GM18498 (cell line): ENCODE data around the gene ADGRL3.

Source experiments
- ATAC-seq: cut with Tn5 transposase; IDR thresholded peaks from one replicate; pipeline ENCODE4 v1.9.1; 2021; ENCODE audit warnings: mild to moderate bottlenecking, moderate library complexity; ENCODE audit not compliant: unreplicated experiment

ADGRL3 gene

DNA sequence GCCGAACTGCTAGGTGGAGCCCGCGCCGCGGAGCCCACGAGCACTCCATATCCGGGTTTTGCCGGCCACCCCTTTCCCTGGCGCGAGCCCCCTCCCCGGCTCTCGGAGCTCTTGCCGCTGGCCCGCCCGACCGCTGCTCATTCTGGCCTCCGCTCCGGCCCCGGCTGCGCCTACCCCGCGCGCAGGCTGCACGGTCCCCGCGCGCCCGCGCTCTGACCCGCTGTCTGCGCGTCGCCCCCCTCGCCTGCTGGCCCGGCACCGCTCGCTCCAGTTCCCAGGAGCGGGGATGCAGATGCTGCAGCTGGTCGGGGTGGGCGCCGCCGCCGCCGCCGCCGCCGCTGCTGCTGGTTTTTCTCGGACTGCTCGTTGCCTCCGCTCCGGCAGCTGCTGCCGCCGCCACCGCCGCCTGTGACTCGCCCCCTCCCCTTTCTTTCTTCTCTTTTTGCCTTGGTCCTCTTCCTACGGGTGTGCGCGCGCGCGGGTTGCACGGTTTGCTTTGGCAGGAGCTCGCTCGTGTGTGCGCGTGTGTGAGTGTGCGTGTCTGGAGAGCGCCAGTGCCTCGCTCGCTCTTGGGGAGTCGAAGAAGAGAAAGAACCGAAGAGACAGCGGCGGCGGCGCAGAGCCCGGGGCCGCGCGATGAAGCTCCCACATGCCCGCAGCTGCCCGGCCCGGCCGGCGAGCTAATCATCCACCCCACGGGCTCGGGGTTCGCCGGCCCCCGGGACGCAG lies at the start of gene ADGRL3:
Gene ADGRL3 (plus strand): TSS at position 140 of the 729 bp plus-strand sequence.
- ATAC-seq, result no peak

- ATAC-seq, result no peak
These were observed 47.7 kb upstream of the ADGRL3 start for GRCh38 chr4:61152433-61152832.

DNA sequence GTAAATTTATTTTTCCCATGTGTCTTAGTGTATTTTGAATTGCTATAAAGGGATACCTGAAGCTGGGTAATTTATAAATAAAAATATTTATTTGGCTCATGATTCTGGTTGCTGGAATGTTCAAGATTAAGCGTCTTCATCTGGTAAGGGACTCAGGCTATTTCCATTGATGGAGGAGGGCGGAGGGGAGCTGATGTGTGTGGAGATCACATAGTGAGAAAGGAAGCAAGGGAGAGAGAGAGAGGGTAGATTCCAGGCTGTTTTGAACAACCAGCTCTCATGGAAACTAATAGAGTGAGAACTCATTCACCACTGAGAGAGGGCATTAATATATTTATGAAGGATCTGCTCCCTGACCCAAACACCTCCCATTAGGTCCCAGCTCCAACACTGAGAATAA lies 39.6 kb upstream of the ADGRL3 start:
- no peak for ATAC-seq

DNA sequence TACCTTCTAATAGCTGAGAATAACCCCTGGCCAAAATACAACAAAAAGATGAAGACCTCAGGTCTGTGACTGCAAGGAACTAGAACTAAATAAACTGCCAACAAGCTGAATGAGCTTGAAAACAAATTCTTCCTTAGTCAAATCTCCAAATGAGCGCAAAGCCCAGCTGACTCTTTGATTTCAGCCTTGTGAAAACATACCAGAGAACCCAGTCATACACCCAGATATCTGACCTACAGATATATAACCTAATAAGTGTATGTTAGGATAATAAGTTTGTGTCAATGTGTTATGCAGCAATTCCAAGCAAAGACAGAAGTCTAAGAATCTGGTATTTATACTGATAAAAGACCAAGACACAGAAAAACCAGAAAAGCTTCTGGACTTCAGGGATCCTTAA lies 38.0 kb upstream of the ADGRL3 start:
- no peak for ATAC-seq

- no peak for ATAC-seq
These were observed 26.3 kb upstream of the ADGRL3 start for GRCh38 chr4:61173799-61174198.

DNA sequence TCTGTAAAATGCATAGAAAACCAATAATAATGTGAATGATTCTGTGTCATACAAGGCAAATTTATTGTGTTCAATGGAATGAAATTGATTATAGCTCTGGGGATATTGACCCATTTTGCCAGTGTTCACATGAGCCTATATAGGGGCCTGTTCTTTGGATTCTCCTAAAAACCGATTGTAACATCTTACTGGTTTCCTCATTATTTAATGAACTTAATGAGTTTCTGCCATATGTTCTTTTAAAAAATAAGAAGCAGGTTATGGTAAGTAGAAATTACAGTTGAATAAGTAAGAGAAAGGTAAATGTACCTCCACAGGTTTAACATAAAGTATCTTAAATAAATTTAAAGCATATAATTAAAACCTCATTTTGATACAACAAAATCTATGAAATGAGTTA lies 24.6 kb upstream of the ADGRL3 start:
- no peak for ATAC-seq

DNA sequence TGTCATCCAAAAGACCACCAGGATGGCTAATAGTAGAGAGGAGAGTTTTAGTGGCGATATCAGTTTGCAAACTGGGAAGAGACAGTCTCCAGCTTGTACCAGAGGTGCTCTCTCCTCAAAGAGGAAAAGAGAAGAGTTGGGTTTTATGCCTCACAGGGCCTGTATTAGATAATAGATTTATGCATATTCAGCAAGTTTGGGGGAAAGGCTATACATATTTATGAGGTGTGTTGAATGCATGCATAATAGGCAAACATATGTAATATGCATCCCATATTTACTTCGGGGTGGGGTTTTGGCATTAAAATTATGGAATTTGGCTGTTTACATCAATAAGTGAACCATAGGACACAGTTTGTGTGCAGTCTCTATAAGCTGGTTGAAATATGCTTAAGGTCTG lies 22.8 kb upstream of the ADGRL3 start:
- ATAC-seq, result no peak

GRCh38 chr4:61180405-61180804 lies 19.7 kb upstream of the ADGRL3 start:
- ATAC-seq, result no peak

- no peak for ATAC-seq
These were observed 17.2 kb upstream of the ADGRL3 start for GRCh38 chr4:61182915-61183314.

DNA sequence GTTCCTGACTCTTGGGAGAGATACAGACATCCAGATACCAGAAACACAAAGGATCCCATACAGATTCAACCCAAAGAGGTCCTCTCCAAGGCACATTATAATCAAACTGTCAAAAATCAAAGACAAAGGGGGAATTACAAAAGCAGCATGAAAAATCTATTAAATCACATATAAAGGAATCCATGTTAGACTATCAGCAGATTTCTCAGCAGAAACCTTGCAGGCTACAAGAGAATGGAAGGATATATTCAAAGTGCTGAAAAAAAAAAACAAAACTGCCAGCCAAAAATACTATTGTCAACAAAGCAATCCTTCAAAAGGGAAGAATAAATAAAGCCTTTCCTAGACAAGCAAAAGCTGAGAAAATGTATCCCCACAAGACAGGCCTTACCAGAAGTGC lies 14.8 kb upstream of the ADGRL3 start:
- no peak for ATAC-seq

GRCh38 chr4:61192392-61192791 lies 7.7 kb upstream of the ADGRL3 start:
- no peak for ATAC-seq

- no peak for ATAC-seq
These were observed 6.3 kb upstream of the ADGRL3 start for GRCh38 chr4:61193863-61194262.

GRCh38 chr4:61194571-61194970 lies 5.6 kb upstream of the ADGRL3 start:
- ATAC-seq, result no peak

GRCh38 chr4:61195101-61195500 lies 5.0 kb upstream of the ADGRL3 start:
- no peak for ATAC-seq

- ATAC-seq, result no peak
These were observed 1.4 kb upstream of the ADGRL3 start for GRCh38 chr4:61198686-61199085.

GRCh38 chr4:61199873-61200186 lies 296 bp upstream of the ADGRL3 start:
- no peak for ATAC-seq

GRCh38 chr4:61200916-61201526 lies 895 bp downstream of the ADGRL3 start:
- no peak for ATAC-seq

- no peak for ATAC-seq
These were observed 1.4 kb downstream of the ADGRL3 start for GRCh38 chr4:61201561-61201960.

DNA sequence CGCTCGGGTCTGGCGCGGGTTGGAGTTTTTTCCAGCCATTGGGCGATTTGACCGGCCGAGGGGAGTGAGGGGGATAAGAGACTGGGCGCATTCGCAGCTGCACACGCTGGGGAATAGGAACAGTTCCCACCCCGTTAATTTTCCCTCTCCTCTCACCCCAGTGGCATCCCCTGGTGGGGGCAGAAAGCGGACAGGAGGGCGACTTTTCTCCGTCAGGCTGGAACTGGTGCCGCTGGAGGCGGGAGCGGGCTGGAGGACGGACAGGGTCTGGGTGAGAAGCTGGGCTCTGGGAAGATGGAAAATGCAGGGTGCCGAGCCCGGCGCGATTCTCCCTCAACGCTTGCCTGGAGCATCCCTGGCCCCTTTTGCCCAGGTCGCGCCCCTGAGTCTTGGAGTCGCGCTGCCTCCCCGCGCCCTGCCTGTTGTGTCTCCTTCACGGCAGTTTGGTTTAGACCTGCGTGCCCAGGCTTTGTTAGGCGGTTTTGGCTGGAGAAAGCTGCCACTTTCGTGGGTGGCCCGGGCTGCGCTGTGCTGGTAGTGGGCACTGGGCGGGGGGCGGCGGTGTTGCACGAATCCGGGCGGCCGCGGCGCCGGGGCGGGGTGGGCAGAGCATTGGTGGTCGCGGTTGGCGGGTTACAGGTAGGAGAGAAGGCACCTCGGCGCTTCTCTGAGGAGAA lies 2.0 kb downstream of the ADGRL3 start:
- no peak for ATAC-seq

DNA sequence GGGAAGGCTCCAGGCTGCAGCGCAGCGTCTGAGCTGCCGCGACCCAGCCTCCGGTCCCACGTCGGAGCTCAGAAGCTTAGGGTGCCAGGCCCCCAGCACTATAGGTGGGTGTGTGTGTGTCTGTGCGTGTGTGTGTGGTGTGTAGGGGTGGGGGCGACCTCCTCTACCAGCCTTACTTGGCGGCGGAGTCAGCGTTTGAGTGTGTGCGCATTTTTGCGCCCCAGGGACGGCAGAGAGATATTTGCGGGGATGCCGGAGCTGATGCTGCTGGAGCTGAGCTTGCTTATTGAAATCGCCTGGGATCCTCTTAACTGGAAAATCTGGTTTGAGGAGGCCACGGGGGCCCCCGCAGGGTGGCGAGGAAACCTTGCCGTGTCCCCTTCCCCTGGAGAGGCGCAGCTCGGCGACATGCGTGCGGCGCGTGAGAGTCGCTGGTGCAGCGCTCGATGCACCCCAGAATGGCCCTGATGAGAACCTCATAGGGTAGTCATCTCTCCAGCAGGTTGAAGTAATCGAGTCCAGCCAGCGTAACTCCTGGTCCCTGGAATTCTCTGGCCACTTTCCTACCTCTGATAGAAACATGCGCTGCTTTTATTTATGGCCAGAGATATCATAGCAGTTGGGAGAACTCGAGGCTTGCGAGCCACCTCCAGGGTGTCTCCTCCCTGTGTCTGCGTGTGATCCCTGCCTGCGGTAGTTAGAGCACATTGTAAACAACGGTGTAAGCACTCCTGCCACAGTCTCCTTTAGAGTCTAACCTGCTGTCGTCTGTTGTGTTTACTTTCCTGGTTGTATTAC lies 2.7 kb downstream of the ADGRL3 start:
- no peak for ATAC-seq

- no peak for ATAC-seq
These were observed 3.3 kb downstream of the ADGRL3 start for GRCh38 chr4:61203436-61203790.
